Measurements from ENCODE around the gene GSK3B.
A peak's percentile ranks its signal among the peaks of the same experiment; 100 is the strongest.

DNA sequence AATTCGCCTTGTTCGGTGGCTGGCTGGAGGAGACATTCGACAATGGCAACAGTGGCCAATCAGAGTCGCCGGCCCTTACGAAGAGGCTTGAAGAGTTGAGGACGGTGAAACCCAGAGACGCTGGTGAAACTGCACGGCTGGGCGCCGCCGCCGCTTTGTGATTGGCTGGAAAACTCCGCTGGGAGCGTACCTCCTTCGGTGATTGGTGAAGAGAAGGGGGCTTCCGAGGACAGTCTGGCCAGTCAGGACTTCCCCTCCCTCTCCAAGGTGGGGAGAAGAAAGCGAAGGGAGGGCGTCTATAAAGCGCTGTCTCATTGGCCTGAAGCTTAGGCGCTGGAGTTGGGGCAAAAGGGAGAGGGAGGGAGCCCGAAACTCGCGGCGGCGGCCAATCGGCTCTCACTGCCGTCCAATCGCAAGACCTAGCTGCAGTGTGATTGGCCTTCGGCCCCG is 554 bp upstream of the GSK3B start:
- TF ChIP-seq, protein P1, sequence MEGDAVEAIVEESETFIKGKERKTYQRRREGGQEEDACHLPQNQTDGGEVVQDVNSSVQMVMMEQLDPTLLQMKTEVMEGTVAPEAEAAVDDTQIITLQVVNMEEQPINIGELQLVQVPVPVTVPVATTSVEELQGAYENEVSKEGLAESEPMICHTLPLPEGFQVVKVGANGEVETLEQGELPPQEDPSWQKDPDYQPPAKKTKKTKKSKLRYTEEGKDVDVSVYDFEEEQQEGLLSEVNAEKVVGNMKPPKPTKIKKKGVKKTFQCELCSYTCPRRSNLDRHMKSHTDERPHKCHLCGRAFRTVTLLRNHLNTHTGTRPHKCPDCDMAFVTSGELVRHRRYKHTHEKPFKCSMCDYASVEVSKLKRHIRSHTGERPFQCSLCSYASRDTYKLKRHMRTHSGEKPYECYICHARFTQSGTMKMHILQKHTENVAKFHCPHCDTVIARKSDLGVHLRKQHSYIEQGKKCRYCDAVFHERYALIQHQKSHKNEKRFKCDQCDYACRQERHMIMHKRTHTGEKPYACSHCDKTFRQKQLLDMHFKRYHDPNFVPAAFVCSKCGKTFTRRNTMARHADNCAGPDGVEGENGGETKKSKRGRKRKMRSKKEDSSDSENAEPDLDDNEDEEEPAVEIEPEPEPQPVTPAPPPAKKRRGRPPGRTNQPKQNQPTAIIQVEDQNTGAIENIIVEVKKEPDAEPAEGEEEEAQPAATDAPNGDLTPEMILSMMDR (IDR thresholded peaks at IDR 0.05; ENCODE audit: borderline replicate concordance, extremely low read depth, low read length, poor library complexity, severe bottlenecking), result no peak
- TF ChIP-seq EZH2 (IDR thresholded peaks at IDR 0.05; ENCODE audit: borderline replicate concordance, low read depth, low read length, severe bottlenecking), result peak; percentile 72

Measured in DND-41 (cell line).